NCI-H524 treated with DMSO at 0.1 percent for 48 hours (cell line): ENCODE data around the gene SYNDIG1L.

Source experiments
- DNase-seq: peaks from one replicate; lab custom pipeline; 2025; lab: John Stamatoyannopoulos, UW

SYNDIG1L gene

GRCh38 chr14:74429221-74429691, 3.2 kb upstream of the SYNDIG1L start:
- DNase-seq = no peak

GRCh38 chr14:74427651-74428050, 1.6 kb upstream of the SYNDIG1L start:
- DNase-seq = no peak

GRCh38 chr14:74425525-74426201, 347 bp downstream of the SYNDIG1L start:
- DNase-seq = no peak

DNA sequence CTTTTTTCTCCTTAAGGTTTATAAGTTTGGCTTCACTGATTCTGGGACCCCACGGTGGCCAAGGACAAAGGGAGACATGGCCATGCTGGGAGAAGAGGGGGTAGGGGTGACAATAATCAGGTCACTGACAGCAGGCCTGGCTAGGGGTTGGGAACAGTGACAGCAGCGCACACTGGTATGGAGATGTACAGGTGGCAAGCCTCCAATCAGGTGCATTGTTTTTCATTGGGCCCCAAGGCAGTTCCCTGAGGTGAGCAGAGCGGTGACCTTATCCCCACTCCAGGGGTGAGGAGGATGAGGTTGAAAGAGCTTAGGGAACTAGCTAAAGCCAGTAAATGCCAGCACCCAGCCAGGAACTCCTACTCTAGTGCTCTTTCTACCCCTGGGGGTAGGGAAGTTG, 1.4 kb downstream of the SYNDIG1L start:
- DNase-seq = no peak

GRCh38 chr14:74423246-74423645, 2.8 kb downstream of the SYNDIG1L start:
- no peak for DNase-seq

GRCh38 chr14:74421981-74422380, 4.0 kb downstream of the SYNDIG1L start:
- no peak for DNase-seq

DNA sequence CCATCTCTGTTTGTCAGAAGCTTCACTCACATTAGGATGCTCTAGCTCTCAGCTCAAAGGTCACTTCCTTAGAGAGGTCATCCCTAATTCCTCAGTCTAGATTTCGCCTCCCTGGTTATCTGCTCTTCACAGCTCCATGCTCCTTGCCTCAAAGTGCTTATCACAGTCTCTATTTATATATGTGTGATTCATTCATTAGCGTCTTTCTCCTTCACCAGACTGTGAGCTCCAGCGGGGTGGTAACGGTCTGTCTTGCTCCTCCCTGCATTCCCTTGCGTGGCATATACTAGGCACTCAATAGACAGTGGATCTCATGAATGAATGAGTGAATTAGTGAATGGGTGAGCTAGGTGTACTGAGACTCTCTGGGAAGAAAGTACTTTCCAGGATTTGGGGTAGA, 6.9 kb downstream of the SYNDIG1L start:
- DNase-seq = no peak

DNA sequence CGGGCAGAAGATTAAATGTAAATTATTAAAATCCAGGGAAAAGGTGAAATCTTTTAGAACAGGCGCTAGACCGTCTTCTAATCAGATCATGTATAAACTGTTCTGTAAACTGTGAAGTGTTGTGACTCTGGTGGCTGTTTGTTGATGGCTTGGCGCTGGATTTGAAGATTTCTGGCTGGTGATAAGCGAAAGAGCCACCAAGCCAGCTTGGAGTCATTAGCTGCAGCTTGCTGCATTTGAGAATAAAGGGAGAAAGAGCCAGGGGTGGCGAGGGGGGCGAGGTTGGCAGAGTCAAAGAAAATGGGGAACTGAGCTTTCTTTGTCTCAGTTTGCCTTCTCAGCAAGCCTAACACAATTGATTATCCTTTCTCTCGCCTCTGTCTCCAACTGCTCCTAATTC, 8.0 kb downstream of the SYNDIG1L start:
- DNase-seq = no peak

- DNase-seq = no peak
Observed at GRCh38 chr14:74417611-74418010, 8.4 kb downstream of the SYNDIG1L start.

- no peak for DNase-seq
Observed at GRCh38 chr14:74417201-74417600, 8.8 kb downstream of the SYNDIG1L start.

GRCh38 chr14:74415115-74415437, 10.9 kb downstream of the SYNDIG1L start:
- no peak for DNase-seq

GRCh38 chr14:74414403-74415114, 11.5 kb downstream of the SYNDIG1L start:
- no peak for DNase-seq

- no peak for DNase-seq
Observed at GRCh38 chr14:74413627-74414026, 12.4 kb downstream of the SYNDIG1L start.

DNA sequence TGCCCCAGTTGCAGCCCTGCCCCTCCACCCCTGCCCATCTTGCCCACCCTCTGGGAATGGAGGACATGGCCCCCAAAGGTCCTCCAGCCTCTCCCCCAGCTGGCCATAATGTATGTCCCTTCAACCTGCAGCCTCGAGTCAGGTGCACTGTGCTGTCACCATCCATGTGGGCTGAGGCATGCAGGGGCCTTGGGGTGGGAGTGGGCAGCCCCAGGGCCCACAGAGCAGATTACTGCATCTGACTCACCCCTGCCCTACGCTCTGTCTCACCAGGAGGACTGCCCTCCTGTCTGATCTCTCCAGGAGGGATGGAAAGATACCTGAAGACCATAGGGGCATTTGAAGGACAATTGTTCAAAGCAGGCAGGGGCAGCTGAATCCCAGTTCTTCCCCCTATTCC, 13.3 kb downstream of the SYNDIG1L start:
- no peak for DNase-seq

DNA sequence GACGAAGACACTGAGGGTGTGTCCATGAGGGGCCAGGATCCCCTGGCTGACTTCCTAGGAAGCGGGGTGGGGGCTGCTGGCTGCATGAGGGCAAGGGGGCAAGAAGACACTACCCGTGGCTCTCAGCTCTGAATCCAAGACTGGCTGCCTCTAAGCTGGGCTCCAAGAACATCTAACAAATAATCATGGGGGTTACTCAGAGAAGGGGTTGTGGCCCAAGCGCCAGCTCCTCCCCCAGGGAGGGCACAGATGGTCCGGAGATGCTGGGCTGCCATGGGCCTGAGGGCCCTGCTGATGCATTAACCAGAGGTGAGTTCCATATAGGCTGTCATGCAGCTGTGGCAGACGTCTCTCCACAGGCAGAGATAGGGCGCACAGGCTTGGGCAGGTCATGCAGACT, 14.3 kb downstream of the SYNDIG1L start:
- no peak for DNase-seq

DNA sequence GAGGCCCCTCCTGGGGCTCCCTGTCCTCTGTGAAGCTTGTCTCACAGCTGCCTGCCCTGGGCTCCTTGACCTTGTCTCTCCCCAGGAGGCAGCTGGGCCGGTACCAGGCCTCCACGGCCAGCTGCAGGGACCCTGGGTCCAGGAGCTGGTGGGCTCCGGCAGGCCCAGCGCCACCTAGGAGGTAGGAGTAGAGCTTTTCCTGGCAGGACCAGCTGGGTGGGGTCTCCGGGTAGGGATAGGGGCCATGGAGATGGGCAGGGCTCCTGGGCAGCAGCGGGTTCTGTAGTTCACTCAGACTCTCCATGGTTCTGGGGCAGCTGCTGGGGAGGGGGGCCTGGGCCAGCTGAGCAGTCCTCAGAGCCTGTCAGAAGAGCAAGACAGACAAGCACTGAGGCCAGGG, 16.6 kb downstream of the SYNDIG1L start:
- no peak for DNase-seq

DNA sequence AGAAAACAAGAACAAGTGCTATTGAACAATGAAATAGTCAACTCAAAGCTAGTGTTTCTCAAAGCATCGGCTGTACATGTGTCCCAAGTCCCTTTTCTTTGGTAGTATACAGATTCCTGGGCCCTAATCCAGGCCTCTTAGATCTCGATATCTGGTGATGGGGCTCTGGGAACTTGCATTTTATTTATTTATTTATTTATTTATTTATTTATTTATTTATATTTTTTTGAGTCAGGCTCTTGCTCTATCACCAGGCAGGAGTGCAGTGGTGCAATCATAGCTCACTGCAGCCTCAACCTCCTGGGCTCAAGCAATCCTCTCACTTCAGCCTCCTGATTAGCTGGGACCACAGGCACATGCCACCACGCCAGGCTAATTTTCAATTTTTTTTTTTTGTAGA, 17.1 kb downstream of the SYNDIG1L start:
- DNase-seq = no peak

DNA sequence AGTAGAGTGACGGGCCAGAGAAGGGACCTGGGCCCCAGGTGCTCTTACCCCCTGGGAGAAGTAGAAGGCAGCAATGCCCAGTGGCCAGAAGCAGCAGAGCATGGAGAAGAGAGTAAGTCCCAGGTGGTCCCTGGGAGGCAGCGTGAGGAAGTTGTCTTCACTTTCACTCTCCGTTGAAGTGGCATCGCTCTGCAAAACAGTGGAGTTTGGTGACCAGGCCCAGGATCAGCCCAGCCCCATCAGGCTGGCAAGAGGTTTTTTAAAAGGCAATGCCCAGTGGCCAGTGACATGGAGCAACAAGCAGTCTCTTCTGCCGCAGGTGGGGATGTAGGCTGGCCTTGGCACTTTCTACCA, 18.2 kb downstream of the SYNDIG1L start:
- DNase-seq = no peak

DNA sequence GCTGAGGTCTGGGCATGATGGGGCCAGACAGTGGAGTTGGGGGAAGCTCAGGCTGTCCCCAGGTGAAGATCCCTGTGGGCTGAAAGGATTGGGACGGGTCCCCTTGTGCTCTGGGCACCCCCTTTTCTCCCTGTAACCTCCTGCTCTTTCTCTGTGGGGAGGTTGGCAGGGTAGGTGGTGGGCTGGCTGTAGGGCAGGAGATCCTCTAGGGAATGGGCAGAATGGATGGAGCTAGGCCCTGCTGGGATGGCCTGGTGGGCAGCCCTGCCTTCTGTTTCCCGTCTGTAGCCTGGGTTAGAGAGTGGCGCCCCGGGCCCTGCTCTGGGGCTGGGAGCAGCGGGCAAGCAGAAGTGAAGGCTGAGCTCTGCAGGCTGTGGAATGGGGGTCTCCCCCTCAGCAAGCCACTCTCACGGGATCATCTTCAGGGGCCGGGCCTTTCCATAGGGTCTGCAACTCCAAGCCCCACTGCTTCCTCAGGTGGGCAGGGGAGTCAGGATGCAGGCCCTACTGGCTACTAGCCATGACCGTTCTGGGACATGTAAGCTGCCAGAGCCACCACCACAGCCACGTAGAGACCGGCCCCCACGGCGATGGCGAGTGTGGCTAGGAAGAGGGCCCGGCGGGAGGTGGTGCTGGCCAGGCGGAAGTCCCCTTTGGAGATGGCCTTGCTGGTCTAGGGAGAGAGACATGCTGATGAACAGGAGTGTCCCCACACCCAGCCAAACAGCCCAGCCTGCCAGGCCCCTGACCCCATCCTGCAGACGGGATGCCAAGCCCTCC, 18.8 kb downstream of the SYNDIG1L start:
- no peak for DNase-seq

DNA sequence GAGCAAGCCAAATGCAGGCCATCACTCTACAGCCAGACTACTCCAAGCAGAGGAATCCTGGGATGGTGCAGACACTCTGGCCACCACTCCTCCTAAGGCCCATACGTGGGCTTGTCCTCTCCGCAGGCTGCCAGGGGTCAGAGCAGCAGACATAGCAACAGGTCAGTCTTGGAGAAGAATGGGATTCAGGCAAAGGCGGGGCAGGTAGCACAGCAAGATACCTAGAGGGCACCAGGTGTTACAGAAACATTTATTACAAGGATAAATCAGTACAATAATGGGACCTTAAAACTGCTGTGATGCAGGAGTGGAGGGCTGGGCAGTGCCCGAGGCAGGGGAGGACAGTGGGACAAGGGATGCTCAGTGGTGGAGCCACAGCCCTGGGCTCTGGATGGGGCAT, 20.3 kb downstream of the SYNDIG1L start:
- no peak for DNase-seq

- no peak for DNase-seq
Observed at GRCh38 chr14:74404435-74404834, 21.6 kb downstream of the SYNDIG1L start.

- DNase-seq = no peak
Observed at GRCh38 chr14:74403619-74404417, 22.2 kb downstream of the SYNDIG1L start.
